ENCODE measurements around the gene PADI1. TPM values are rescaled to one million over a fixed set of nuclear protein-coding genes. Genes with fewer than 3 reads are reported as not detected.
A peak's percentile ranks its signal among the peaks of the same experiment; 100 is the strongest.

PADI1 gene
- total RNA-seq, 2 donors from 2014 or later = not detected

GRCh38 chr1:17163789-17164666, 40.9 kb upstream of the PADI1 start:
- Histone ChIP-seq H3K27ac (no peak overlapping the region), H3K4me1 (no peaks in the 10 kb centered on the region), H3K9me3 (no peaks in the 10 kb centered on the region), H3K36me3 (replicated peaks in 1 of 2; ENCODE audit: insufficient read depth in 1 of 2, low read depth in 2 of 2) (no peaks in the 10 kb centered on the region), H3K4me3 (no peak overlapping the region), H3K27me3 (no peaks in the 10 kb centered on the region)
- TF ChIP-seq CTCF (IDR thresholded peaks at IDR 0.05) = no peak
- TF ChIP-seq POLR2A (IDR thresholded peaks at IDR 0.05) = no peak
- no peak for DNase-seq
- ATAC-seq = no peak
- 65 to 67% methylated on average over 7 to 16 of the region's 16 CpGs for WGBS, 2 donors
- intact Hi-C loops (cut with DNase I) = no loop called here

- no peak overlapping the region for H3K4me3 ChIP-seq
- H3K27ac ChIP-seq = no peak overlapping the region
- TF ChIP-seq CTCF (IDR thresholded peaks at IDR 0.05) = no peak
- no peak for TF ChIP-seq POLR2A (IDR thresholded peaks at IDR 0.05)
- intact Hi-C loops (cut with DNase I) = no loop called here
- ATAC-seq = no peak
- H3K9me3 ChIP-seq = no peaks in the 10 kb centered on the region
- H3K27me3 ChIP-seq = no peaks in the 10 kb centered on the region
- no peak for DNase-seq
- 47 to 48% methylated on average over 1 of the region's 1 CpG for WGBS, 2 donors
- H3K36me3 ChIP-seq (replicated peaks in 1 of 2; ENCODE audit: insufficient read depth in 1 of 2, low read depth in 2 of 2) = no peaks in the 10 kb centered on the region
- H3K4me1 ChIP-seq = no peaks in the 10 kb centered on the region
Measured at GRCh38 chr1:17165823-17166222, 39.1 kb upstream of the PADI1 start.

DNA sequence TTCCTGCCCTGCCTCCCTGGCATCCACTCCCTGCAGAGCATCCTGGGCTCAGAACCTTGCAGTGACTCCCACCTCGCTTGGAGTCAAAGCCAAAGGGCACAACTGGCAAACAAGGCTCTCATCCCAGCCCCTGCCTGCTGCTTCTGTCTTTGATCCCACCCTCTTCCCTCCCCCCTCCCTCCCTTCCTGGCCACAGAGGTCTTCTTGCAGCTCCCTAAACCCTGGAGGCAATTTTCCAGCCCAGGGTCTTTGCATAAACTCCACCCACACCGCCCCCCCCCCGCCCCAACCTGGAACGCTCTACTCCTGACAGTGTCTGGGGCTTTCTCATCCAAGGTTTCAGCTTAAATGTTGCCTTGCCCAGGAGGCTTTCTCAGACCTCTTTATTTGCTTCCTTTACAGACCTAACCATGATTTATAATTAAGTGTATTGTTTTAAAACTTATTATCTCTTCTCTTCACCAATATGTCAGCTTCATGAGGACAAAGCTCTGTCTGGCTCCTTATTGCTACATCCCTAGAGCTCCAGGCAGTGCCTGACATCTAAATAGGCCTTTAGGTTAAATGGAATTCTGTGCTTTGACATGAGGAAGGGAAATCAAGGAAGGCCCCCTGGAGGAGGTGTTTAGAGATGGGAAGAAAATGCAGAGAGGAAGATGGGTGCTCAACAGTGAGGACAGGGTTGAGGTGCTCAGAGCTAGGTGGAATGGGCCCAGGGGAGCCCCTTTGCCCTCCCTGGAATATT, 37.7 kb upstream of the PADI1 start:
- Histone ChIP-seq H3K4me1 (no peaks in the 10 kb centered on the region), H3K9me3 (no peaks in the 10 kb centered on the region), H3K36me3 (replicated peaks in 1 of 2; ENCODE audit: insufficient read depth in 1 of 2, low read depth in 2 of 2) (no peaks in the 10 kb centered on the region), H3K4me3 (no peak overlapping the region), H3K27ac (no peak overlapping the region), H3K27me3 (no peaks in the 10 kb centered on the region)
- no peak for DNase-seq
- no peak for TF ChIP-seq POLR2A (IDR thresholded peaks at IDR 0.05)
- TF ChIP-seq CTCF (IDR thresholded peaks at IDR 0.05) = no peak
- 46 to 52% methylated on average over 3 to 4 of the region's 4 CpGs for WGBS, 2 donors
- no peak for ATAC-seq
- intact Hi-C loops (cut with DNase I) = no loop called here

DNA sequence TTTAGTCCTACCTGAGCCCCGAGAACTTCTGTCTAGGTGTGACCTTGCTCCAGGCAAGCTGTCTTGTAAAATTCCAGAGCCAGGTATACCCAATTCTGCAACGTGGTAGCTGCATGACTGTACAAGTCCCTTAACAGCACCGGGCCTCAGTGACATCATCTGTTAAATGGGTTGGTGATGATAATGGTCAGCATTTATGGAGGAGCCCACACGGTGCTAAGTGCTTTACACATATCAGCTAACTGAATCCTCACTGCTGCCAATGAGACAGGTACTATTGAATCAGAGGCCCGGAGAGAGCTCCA, 37.2 kb upstream of the PADI1 start:
- ATAC-seq = no peak
- Histone ChIP-seq H3K4me3 (no peak overlapping the region), H3K27ac (peak overlapping the region in 1 of 4 donors; percentile 55), H3K9me3 (no peaks in the 10 kb centered on the region), H3K4me1 (no peaks in the 10 kb centered on the region), H3K27me3 (no peaks in the 10 kb centered on the region), H3K36me3 (replicated peaks in 1 of 2; ENCODE audit: insufficient read depth in 1 of 2, low read depth in 2 of 2) (no peaks in the 10 kb centered on the region)
- no peak for TF ChIP-seq CTCF (IDR thresholded peaks at IDR 0.05)
- TF ChIP-seq POLR2A (IDR thresholded peaks at IDR 0.05) = no peak
- 56 to 59% methylated on average over 5 of the region's 5 CpGs for WGBS, 2 donors
- intact Hi-C loops (cut with DNase I) = no loop called here
- DNase-seq = no peak

All from body of pancreas (tissue), 4 donors.